ENCODE data around the gene TRPV4.

The TRPV4 gene

GRCh38 chr12:109760930-109761921 is 72.0 kb downstream of the TRPV4 start:
- no peak for DNase-seq

- no peak for DNase-seq
These were observed 72.9 kb downstream of the TRPV4 start for GRCh38 chr12:109760031-109760929.

GRCh38 chr12:109759595-109759994 is 73.6 kb downstream of the TRPV4 start:
- no peak for DNase-seq

GRCh38 chr12:109758426-109759420 is 74.5 kb downstream of the TRPV4 start:
- no peak for DNase-seq

- DNase-seq = no peak
These were observed 75.4 kb downstream of the TRPV4 start for GRCh38 chr12:109757671-109758265.

- DNase-seq = no peak
These were observed 76.7 kb downstream of the TRPV4 start for GRCh38 chr12:109756457-109756856.

- DNase-seq = no peak
These were observed 79.2 kb downstream of the TRPV4 start for GRCh38 chr12:109753959-109754358.

GRCh38 chr12:109753054-109753401 is 80.2 kb downstream of the TRPV4 start:
- DNase-seq = no peak

GRCh38 chr12:109752117-109753053 is 80.8 kb downstream of the TRPV4 start:
- no peak for DNase-seq

- DNase-seq = no peak
These were observed 87.9 kb downstream of the TRPV4 start for GRCh38 chr12:109744986-109745942.

- no peak for DNase-seq
These were observed 89.2 kb downstream of the TRPV4 start for GRCh38 chr12:109744026-109744425.

GRCh38 chr12:109743076-109743910 is 89.9 kb downstream of the TRPV4 start:
- DNase-seq = no peak

- DNase-seq = no peak
These were observed 91.1 kb downstream of the TRPV4 start for GRCh38 chr12:109741970-109742703.

GRCh38 chr12:109741286-109741969 is 91.8 kb downstream of the TRPV4 start:
- DNase-seq = no peak

- DNase-seq = no peak
These were observed 92.4 kb downstream of the TRPV4 start for GRCh38 chr12:109740694-109741245.
